GM18511 (cell line): ENCODE measurements around the gene RPL13.
"Not testable (repeated sequence)": the region's sequence is repeated elsewhere in the genome, so short reads cannot be mapped to it uniquely, and the experiment has no call there.

Experiments
- ATAC-seq: cut with Tn5 transposase; IDR thresholded peaks from one replicate; pipeline ENCODE4 v1.9.1; 2021; ENCODE audit warnings: mild to moderate bottlenecking, moderate library complexity; ENCODE audit not compliant: unreplicated experiment

RPL13 gene

DNA sequence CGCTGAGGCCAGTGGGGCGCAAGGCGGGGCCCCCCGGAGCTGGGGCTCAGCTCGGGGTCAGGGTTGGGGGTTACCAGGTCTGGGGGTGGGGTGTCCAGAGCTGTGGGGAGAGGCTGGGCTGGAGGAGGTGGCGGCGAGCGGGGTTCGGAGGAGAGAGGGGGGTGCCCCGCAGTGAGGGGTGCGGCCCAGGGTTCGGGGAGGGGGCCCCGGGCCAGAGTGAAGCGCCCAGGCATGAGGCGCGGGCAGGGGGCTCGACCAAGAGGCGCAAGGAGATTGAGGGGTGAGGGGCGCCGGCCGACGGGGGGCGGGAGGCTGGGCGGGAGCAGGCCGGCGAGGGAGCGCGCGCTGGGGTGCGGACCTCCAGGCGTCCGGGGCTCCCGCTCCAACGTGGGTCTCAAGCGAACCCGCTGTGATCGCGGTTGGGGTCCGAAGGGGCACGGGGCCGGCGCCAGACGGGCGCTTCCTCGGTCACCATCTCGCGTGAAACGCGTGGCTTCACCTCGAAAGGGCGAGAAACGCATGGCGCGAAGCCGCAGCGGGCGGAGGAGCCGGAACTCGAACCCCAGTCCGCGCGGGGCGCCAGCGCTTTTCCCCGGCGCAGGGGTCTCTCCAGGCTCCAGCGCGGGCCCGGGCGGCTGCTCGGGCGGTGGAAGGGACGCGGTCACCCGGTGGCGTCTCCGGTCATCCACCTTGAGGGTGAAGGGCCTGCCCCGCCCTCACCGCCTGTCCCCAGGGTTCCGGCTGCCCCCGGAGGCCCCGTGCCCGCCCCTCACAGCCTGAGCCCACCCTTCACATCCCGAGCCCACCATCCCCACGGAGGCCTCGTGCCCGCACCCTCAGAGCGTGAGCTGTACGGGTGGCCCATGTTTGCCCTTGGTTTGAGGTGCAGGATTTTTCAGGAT, 15.9 kb downstream of the RPL13 start:
- no peak for ATAC-seq

GRCh38 chr16:89577055-89577759, 16.7 kb downstream of the RPL13 start:
- no peak for ATAC-seq

GRCh38 chr16:89579351-89579750, 18.9 kb downstream of the RPL13 start:
- no peak for ATAC-seq

GRCh38 chr16:89581045-89581695, 20.7 kb downstream of the RPL13 start:
- ATAC-seq: no peak

GRCh38 chr16:89581861-89582563, 21.5 kb downstream of the RPL13 start:
- no peak for ATAC-seq

DNA sequence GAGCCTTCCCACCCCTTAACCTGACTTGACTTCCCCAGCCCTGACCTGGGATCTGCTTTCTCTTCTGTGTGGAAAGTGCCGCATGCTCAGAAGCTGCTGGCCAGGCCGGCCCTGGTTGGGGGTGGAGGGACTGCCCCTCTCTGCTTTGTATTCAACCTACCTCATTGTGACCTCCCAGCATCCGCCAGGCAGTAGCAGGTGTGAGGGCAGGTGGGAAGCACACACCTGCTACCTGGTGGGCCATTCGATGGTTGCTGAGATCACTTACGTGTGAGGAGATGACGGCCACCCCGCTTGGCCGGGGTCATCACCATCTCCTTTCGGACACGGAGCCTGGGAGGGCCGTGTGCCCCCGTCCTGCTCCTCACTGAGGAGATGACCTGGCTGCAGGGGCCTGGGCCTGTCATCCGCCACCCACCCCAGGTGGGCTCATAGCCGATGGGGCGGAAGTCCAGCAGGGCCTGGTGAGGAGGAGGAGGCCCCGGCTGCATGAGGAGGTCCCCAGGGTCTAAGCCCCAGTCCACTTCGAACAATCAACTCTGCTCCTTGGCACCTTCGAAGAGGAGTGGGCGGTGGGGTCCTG, 22.2 kb downstream of the RPL13 start:
- no peak for ATAC-seq

GRCh38 chr16:89583197-89583894, 22.9 kb downstream of the RPL13 start:
- no peak for ATAC-seq

DNA sequence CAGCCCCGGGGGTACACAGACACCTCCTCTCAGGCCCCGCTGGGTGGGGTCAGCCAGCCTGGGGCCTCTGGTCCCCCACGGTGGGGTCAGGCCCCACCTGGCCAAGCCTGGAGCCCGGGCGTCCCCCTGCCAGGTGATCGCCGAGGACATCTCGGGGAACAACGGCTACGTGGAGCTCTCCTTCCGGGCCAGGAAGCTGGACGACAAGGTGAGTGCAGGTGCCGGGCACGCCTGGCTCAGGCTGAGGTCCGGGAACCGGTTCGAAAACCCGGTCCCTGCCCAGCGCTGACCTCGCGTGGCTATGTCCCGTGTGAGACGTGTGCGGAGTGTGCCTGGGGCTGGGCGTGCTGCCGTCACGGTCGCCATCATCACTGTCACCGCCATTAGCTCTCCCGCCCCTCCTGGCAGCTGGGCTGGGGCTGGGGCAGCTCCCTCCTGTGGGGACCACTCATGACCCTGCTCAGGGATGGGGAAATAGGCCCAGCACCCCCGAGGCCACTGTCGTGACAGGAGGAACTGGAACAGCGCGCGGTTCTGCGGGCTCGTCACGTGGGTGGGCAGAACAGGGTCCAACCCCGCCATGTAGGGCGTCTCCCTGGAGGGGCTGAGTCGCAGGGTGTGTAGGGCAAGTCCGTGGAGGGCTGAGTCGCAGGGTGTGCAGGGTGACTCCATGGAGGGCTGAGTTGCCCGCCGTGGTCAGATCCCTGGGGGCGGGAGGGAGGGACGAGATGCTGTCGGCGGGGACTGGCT, 23.6 kb downstream of the RPL13 start:
- ATAC-seq: no peak

- ATAC-seq: no peak
Observed at GRCh38 chr16:89584768-89585549, 24.5 kb downstream of the RPL13 start.

- ATAC-seq: no peak
Observed at GRCh38 chr16:89586218-89586617, 25.7 kb downstream of the RPL13 start.

DNA sequence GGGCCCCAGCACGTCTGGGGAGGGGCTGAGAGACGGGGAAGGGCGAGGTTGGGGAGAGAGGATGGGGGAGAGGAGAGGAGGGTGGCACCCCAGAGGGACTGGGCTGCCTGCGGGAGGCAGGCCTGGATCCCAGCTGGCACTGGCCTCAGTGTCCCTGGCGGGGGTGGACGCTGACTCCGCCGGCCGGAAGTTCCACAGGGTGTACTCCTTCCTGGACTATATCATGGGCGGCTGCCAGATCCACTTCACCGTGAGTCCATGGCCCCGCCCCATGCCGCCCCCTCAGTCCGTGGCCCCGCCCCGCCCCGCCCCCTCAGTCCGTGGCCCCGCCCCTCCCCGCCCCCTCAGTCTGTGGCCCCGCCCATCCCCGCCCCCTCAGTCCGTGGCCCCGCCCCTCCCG, 26.4 kb downstream of the RPL13 start:
- ATAC-seq: no peak

GRCh38 chr16:89587676-89588075, 27.2 kb downstream of the RPL13 start:
- not testable (repeated sequence) for ATAC-seq

DNA sequence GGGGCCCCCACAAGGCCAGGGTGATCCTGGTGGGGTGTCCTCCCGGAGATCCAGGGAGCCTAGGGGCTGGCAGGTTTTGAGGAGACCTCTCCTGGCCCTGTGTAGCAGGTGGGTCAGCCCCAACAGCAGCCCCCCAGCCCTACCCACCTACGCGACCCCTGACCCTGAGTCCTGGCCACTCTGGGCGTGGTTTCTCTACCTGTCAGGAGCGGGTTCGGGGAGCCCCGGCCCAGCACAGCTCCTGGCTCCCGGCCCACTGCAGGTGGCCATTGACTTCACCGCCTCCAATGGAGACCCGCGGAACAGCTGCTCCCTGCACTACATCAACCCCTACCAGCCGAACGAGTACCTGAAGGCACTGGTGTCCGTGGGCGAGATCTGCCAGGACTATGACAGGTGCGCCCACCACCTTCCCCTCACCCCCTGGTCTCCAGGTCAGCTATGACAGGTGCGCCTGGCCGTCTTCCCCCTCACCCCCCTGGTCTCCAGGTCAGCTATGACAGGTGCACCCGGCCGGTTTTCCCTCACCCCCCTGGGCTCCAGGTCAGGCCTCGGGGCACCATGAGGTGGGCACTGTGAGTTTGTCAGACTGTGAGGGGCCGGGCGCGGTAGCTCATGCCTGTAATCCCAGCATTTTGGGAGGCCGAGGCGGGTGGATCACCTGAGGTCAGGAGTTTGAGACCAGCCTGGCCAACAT, 28.1 kb downstream of the RPL13 start:
- ATAC-seq: no peak

GRCh38 chr16:89589241-89589926, 28.9 kb downstream of the RPL13 start:
- no peak for ATAC-seq

DNA sequence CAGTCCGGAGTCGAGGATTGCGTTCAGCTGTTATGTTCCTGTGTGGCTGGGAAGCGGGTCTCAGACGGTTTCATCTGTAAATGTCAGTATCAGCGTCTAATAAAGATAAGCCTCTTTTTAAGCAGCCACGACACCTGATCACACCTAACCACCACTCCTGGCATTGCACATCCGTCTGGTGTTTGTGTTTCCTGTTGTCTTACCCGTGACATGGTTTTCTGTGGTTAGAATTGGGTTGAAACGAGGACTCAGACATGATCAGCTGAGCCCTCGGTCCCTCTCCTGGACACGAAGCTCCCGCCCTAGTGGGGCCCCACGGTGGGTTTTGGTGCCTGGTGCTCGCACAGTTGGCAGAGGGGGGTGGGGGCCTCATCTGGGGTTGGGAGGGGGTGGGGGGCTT, 33.4 kb downstream of the RPL13 start:
- no peak for ATAC-seq

GRCh38 chr16:89595330-89596060, 35.0 kb downstream of the RPL13 start:
- ATAC-seq: no peak
